A549 (cell line): ENCODE data around the gene SMOC1. TPM values are rescaled to one million over a fixed set of nuclear protein-coding genes. Genes with fewer than 3 reads are reported as not detected.
A peak's percentile ranks its signal among the peaks of the same experiment; 100 is the strongest.

ENCODE experiments used
- ATAC-seq, 2 experiments: fragments of 200-7000 bp in 1 of 2; fragments of >200 bp in 1 of 2; cut with Nextera tagmentation in 1 of 2; cut with Tn5 transposase in 1 of 2; 3 replicates each; pipeline versions ENCODE4 v1.8.0 to v1.9.1; 2018 to 2020; ENCODE audit warnings: mild to moderate bottlenecking in 1 of 2, moderate library complexity in 1 of 2
- CTCF ChIA-PET: fragments of 300-600 bp; sonication (Branson Sonifier 250); formaldehyde crosslinking; extraction: SDS; loops from one replicate; lab custom pipeline; 2021; ENCODE audit warnings: antibody characterized with exemption, inconsistent platforms; lab: Yijun Ruan, JAX
- POLR2A ChIA-PET: fragments of 350-600 bp; formaldehyde crosslinking; extraction: SDS; loops from one replicate; lab custom pipeline; 2021; ENCODE audit warnings: antibody characterized with exemption, inconsistent platforms; lab: Yijun Ruan, JAX
- DNase-seq, 2 experiments: peaks; one replicate each; pipeline versions ENCODE4 v3.0.0 to v3.0.0-alpha.2; 2011 to 2016; ENCODE audit warnings: low read depth in 1 of 2, low spot score in 1 of 2
- FAIRE-seq: peaks from 2 replicates; lab custom pipeline; 2011; peaks lifted over from hg19 to GRCh38; lab: Jason Lieb, UNC
- H3K27ac ChIP-seq, 2 experiments: fragments of >200 bp; sonication (Bioruptor Twin); formaldehyde crosslinking; 3 replicates each; pipeline ENCODE4 v1.5.1; 2016 to 2017
- H3K4me1 ChIP-seq: fragments of >200 bp; sonication (Bioruptor Twin); formaldehyde crosslinking; 3 replicates; pipeline ENCODE4 v1.6.1; 2016
- H3K4me2 ChIP-seq: fragments of >200 bp; sonication (Bioruptor Twin); formaldehyde crosslinking; 3 replicates; pipeline ENCODE4 v1.6.1; 2016
- H3K4me3 ChIP-seq: fragments of >200 bp; sonication (Bioruptor Twin); formaldehyde crosslinking; 3 replicates; pipeline ENCODE4 v1.5.1; 2016
- H3K9me3 ChIP-seq: fragments of >200 bp; sonication (Bioruptor Twin); formaldehyde crosslinking; 3 replicates; pipeline ENCODE4 v1.6.1; 2016
- CBX2 ChIP-seq: fragments of 200-600 bp; sonication (generic); IDR thresholded peaks from 2 replicates; pipeline ENCODE4 v1.6.1; 2016; ENCODE audit warnings: low read depth, mild to moderate bottlenecking, borderline replicate concordance
- CBX8 ChIP-seq: fragments of 200-600 bp; sonication (generic); IDR thresholded peaks from 2 replicates; pipeline ENCODE4 v1.6.1; 2016
- CHD2 ChIP-seq: fragments of 150-350 bp; IDR thresholded peaks from 2 replicates; pipeline ENCODE4 v1.6.1; 2014; ENCODE audit warnings: low read length; ENCODE audit not compliant: partially characterized antibody
- CHD4 ChIP-seq: fragments of 200-600 bp; sonication (generic); IDR thresholded peaks from 2 replicates; pipeline ENCODE4 v1.6.1; 2016; ENCODE audit warnings: antibody characterized with exemption, mild to moderate bottlenecking, borderline replicate concordance
- CTCF ChIP-seq: fragments of >200 bp; sonication (Bioruptor Twin); formaldehyde crosslinking; IDR thresholded peaks from 3 replicates; pipeline ENCODE4 v1.5.1; 2016
- E2F6 ChIP-seq: IDR thresholded peaks from 2 replicates; pipeline ENCODE4 v1.6.1; 2012; ENCODE audit warnings: low read depth, borderline replicate concordance
- EP300 ChIP-seq, 2 experiments: fragments of >200 bp; sonication (Bioruptor Twin); formaldehyde crosslinking; IDR thresholded peaks; 2 replicates in 1 of 2; 3 replicates in 1 of 2; pipeline ENCODE4 v1.6.1; 2016 to 2017
- FOSL2 ChIP-seq, 2 experiments: fragments of 450-650 bp in 1 of 2; fragments of >200 bp in 1 of 2; sonication (Bioruptor Twin) in 1 of 2; formaldehyde crosslinking; IDR thresholded peaks; 2 replicates each; pipeline versions ENCODE4 v1.5.0 to v1.6.1; 2016 to 2020; ENCODE audit warnings: mild to moderate bottlenecking in 1 of 2, moderate library complexity in 1 of 2
- FOXS1 ChIP-seq: fragments of 250-450 bp; sonication (Bioruptor Pico); IDR thresholded peaks from 2 replicates; pipeline ENCODE4 v1.5.0; 2020; ENCODE audit warnings: mild to moderate bottlenecking, moderate library complexity
- GATA3 ChIP-seq: IDR thresholded peaks from 2 replicates; pipeline ENCODE4 v1.6.1; 2012; ENCODE audit warnings: borderline replicate concordance
- HDAC2 ChIP-seq: fragments of 200-600 bp; sonication (generic); IDR thresholded peaks from 2 replicates; pipeline ENCODE4 v1.6.1; 2016
- HMGXB4 ChIP-seq: fragments of 250-450 bp; sonication (Bioruptor Pico); IDR thresholded peaks from 2 replicates; pipeline ENCODE4 v1.5.0; 2021; ENCODE audit warnings: mild to moderate bottlenecking, moderate library complexity, borderline replicate concordance
- HOXA7 ChIP-seq: fragments of 250-450 bp; sonication (Bioruptor Pico); IDR thresholded peaks from 2 replicates; pipeline ENCODE4 v1.5.0; 2020; ENCODE audit warnings: mild to moderate bottlenecking, moderate library complexity
- HOXB5 ChIP-seq: fragments of 250-450 bp; sonication (Bioruptor Pico); IDR thresholded peaks from 2 replicates; pipeline ENCODE4 v1.5.0; 2020; ENCODE audit warnings: mild to moderate bottlenecking, moderate library complexity
- JUN ChIP-seq, 2 experiments: fragments of >200 bp; sonication (Bioruptor Twin); formaldehyde crosslinking; IDR thresholded peaks; 2 replicates in 1 of 2; 3 replicates in 1 of 2; pipeline ENCODE4 v1.6.1; 2016 to 2017
- JUNB ChIP-seq: fragments of >200 bp; sonication (Bioruptor Twin); formaldehyde crosslinking; IDR thresholded peaks from 2 replicates; pipeline ENCODE4 v1.6.1; 2016
- KDM1A ChIP-seq: fragments of 200-600 bp; sonication (generic); IDR thresholded peaks from 2 replicates; pipeline ENCODE4 v1.6.1; 2016; ENCODE audit warnings: low read depth, mild to moderate bottlenecking
- KDM5A ChIP-seq: fragments of 200-600 bp; sonication (generic); IDR thresholded peaks from 2 replicates; pipeline ENCODE4 v1.6.1; 2016; ENCODE audit warnings: antibody characterized with exemption, mild to moderate bottlenecking
- MAFK ChIP-seq: fragments of 450-650 bp; IDR thresholded peaks from 2 replicates; pipeline ENCODE4 v1.6.1; 2014; ENCODE audit not compliant: partially characterized antibody
- NFE2L2 ChIP-seq: fragments of 150-350 bp; conservative IDR thresholded peaks from 2 replicates; pipeline ENCODE4 v1.6.1; 2014; ENCODE audit warnings: low read length
- NPAS2 ChIP-seq: fragments of 250-450 bp; sonication (Bioruptor Pico); IDR thresholded peaks from 2 replicates; pipeline ENCODE4 v1.8.0; 2022; ENCODE audit warnings: mild to moderate bottlenecking, moderate library complexity, borderline replicate concordance
- SMC3 ChIP-seq: fragments of >200 bp; sonication (Bioruptor Twin); formaldehyde crosslinking; IDR thresholded peaks from 3 replicates; pipeline ENCODE4 v1.6.1; 2018; ENCODE audit warnings: inconsistent platforms
- TP53 ChIP-seq: fragments of 250-450 bp; sonication (Bioruptor Pico); IDR thresholded peaks from 2 replicates; pipeline ENCODE4 v1.5.0; 2021; ENCODE audit warnings: mild to moderate bottlenecking, moderate library complexity
- ZC3H11A ChIP-seq: fragments of 450-650 bp; IDR thresholded peaks from 2 replicates; pipeline ENCODE4 v1.6.1; 2014; ENCODE audit warnings: antibody characterized with exemption, mild to moderate bottlenecking
- ZFP36 ChIP-seq: fragments of 450-650 bp; IDR thresholded peaks from 2 replicates; pipeline ENCODE4 v1.6.1; 2014; ENCODE audit warnings: borderline replicate concordance; ENCODE audit not compliant: partially characterized antibody
- WGBS: methylation state at CpG from one replicate; pipeline ENCODE4 v1.1.6; 2017; ENCODE audit errors: missing lambda C conversion rate; 5-methylcytosine and 5-hydroxymethylcytosine counted together
- polyA plus RNA-seq, 4 experiments: library from polyadenylated mRNA; depleted of rRNA in 3 of 4; stranded (reverse); fragments of >200 nt; fragmentation: RNase III in 1 of 4; extraction: RNeasy Plus Mini Kit Qiagen cat#74134 plus additional on column Dnase treatment in 1 of 4; gene quantifications; 2 replicates in 3 of 4; 3 replicates in 1 of 4; pipeline ENCODE4 v1.2.3, GENCODE V29; 2011 to 2017

The SMOC1 gene
- polyA plus RNA-seq, 2 of the 4 experiments (the other 2 are of a cell fraction), result 12.2 to 18.4 TPM

GRCh38 chr14:70032447-70032846, 153.2 kb downstream of the SMOC1 start:
- 43% methylated on average over 3 of the region's 3 CpGs for WGBS
- H3K9me3 ChIP-seq, result no peaks in the 10 kb centered on the region
- FAIRE-seq, result no peak
- POLR2A ChIA-PET, result no interaction called here
- peaks cover 22% of the 10 kb centered on the region for H3K4me1 ChIP-seq
- peak; percentile 51 to 67; a peak in 5 of 6 replicates for ATAC-seq
- CTCF ChIA-PET, result interaction anchor here (0.7 to 5.2 kb wide), 11 partner anchors 9 to 285 kb away, joined by 3 to 41 read pairs (median 4); no protein-coding TSS in a partner anchor
- H3K27ac ChIP-seq, result peak overlapping the region; percentile 64 to 68
- H3K4me3 ChIP-seq, result no peak overlapping the region
- H3K4me2 ChIP-seq, result peak overlapping the region; percentile 44
- TF ChIP-seq JUN (IDR thresholded peaks at IDR 0.05) (no peak), CBX8 (no peak), MAFK (no peak), NFE2L2 (no peak), TP53 (CRISPR knock-in tag) (no peak), CHD2 (no peak), JUNB (no peak), EP300 (IDR thresholded peaks at IDR 0.05) (no peak)
- TF ChIP-seq, all 56 proteins: peak for 0
- DNase-seq, result peak; percentile 30 to 47

GRCh38 chr14:70033116-70033515, 153.9 kb downstream of the SMOC1 start:
- no peak for FAIRE-seq
- no peak for DNase-seq
- ATAC-seq, result no peak
- WGBS, result 83% methylated on average over 7 of the region's 8 CpGs
- ChIA-PET POLR2A (no interaction called here), CTCF (interaction anchor here (0.7 to 5.2 kb wide), 11 partner anchors 8 to 284 kb away, joined by 3 to 41 read pairs (median 4); no protein-coding TSS in a partner anchor)
- TF ChIP-seq SMC3, result no peak
- no peak for TF ChIP-seq EP300 (IDR thresholded peaks at IDR 0.05)
- TF ChIP-seq ZFP36, result no peak
- TF ChIP-seq FOXS1 (CRISPR knock-in tag), result no peak
- no peak for TF ChIP-seq KDM5A
- no peak for TF ChIP-seq KDM1A
- TF ChIP-seq HOXA7 (CRISPR knock-in tag), result no peak
- no peak for TF ChIP-seq ZC3H11A
- TF ChIP-seq TP53 (CRISPR knock-in tag), result no peak
- TF ChIP-seq CHD4, result no peak
- TF ChIP-seq HOXB5 (CRISPR knock-in tag), result no peak
- TF ChIP-seq FOSL2 (IDR thresholded peaks at IDR 0.05), result no peak
- no peak for TF ChIP-seq FOSL2 (CRISPR knock-in tag; IDR thresholded peaks at IDR 0.05)
- TF ChIP-seq HDAC2, result no peak
- TF ChIP-seq NPAS2 (CRISPR knock-in tag), result no peak
- no peak for TF ChIP-seq MAFK
- Histone ChIP-seq H3K4me3 (no peak overlapping the region), H3K4me2 (peak overlapping the region; percentile 44; the same call in 2 of the 3 replicates), H3K9me3 (no peaks in the 10 kb centered on the region), H3K27ac (peak overlapping the region; percentile 64 to 68), H3K4me1 (peaks cover 19% of the 10 kb centered on the region)

- Histone ChIP-seq H3K4me3 (no peak overlapping the region), H3K27ac (peak overlapping the region; percentile 64 to 68)
- no peak for DNase-seq
- ChIA-PET POLR2A (no interaction called here), CTCF (interaction anchor here (0.7 to 5.2 kb wide), 9 partner anchors 8 to 284 kb away, joined by 3 to 41 read pairs (median 5); no protein-coding TSS in a partner anchor)
- no peak for ATAC-seq
- WGBS, result 72% methylated on average over 2 of the region's 2 CpGs
- TF ChIP-seq E2F6, result no peak
- no peak for TF ChIP-seq CBX2
- TF ChIP-seq NFE2L2, result no peak
- no peak for TF ChIP-seq CTCF
- TF ChIP-seq NPAS2 (CRISPR knock-in tag), result no peak
- no peak for TF ChIP-seq GATA3
- TF ChIP-seq HMGXB4 (CRISPR knock-in tag), result no peak
- TF ChIP-seq, all 56 proteins: peak for 0
- H3K9me3 ChIP-seq, result no peaks in the 10 kb centered on the region
- FAIRE-seq, result no peak
- H3K4me2 ChIP-seq, result no peak overlapping the region
- peaks cover 19% of the 10 kb centered on the region for H3K4me1 ChIP-seq
Observed at GRCh38 chr14:70033561-70033960, 154.3 kb downstream of the SMOC1 start.
